Measurements from ENCODE around the gene PALD1. TPM values are rescaled to one million over a fixed set of nuclear protein-coding genes. Genes with fewer than 3 reads are reported as not detected.

PALD1 gene
- total RNA-seq, 4 donors from 2014 or later, result 5.4 to 10.9 (median 9.2) TPM

DNA sequence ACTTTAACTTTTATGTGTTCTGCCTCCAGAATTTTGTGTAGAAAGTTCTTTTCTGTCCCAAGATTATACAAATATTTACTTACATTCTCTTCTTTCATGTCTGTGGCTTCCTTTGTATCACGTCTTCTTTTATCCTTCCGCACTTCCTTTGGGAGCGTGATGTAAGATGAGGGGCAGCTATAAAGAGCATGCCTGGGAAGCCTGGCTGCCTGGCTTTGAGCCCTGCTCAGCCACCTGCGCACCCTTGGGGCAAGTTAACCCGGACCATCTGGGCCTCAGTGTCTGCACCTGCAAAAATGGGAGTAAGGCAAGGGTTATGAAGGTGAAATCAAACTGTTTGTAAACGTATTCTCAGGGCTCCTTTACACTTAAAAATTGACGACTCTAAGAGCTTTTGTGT lies 25.2 kb downstream of the PALD1 start:
- no peak overlapping the region for H3K27ac ChIP-seq
- no peak for TF ChIP-seq POLR2A (IDR thresholded peaks at IDR 0.05)
- TF ChIP-seq EP300 (IDR thresholded peaks at IDR 0.05), result no peak
- TF ChIP-seq, protein P1, sequence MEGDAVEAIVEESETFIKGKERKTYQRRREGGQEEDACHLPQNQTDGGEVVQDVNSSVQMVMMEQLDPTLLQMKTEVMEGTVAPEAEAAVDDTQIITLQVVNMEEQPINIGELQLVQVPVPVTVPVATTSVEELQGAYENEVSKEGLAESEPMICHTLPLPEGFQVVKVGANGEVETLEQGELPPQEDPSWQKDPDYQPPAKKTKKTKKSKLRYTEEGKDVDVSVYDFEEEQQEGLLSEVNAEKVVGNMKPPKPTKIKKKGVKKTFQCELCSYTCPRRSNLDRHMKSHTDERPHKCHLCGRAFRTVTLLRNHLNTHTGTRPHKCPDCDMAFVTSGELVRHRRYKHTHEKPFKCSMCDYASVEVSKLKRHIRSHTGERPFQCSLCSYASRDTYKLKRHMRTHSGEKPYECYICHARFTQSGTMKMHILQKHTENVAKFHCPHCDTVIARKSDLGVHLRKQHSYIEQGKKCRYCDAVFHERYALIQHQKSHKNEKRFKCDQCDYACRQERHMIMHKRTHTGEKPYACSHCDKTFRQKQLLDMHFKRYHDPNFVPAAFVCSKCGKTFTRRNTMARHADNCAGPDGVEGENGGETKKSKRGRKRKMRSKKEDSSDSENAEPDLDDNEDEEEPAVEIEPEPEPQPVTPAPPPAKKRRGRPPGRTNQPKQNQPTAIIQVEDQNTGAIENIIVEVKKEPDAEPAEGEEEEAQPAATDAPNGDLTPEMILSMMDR (IDR thresholded peaks at IDR 0.05), result no peak
- 56 to 63% methylated on average over 7 of the region's 7 CpGs for WGBS, 2 donors
- no peak overlapping the region for H3K4me3 ChIP-seq
- no peak for DNase-seq (ENCODE audit: low spot score in 2 of 2)
- H3K9me3 ChIP-seq, result no peaks in the 10 kb centered on the region
- H3K27me3 ChIP-seq, result no peaks in the 10 kb centered on the region
- H3K4me1 ChIP-seq, result peaks cover 0 to 32% (median 10%) of the 10 kb centered on the region in 4 donors
- no peaks in the 10 kb centered on the region for H3K36me3 ChIP-seq

DNA sequence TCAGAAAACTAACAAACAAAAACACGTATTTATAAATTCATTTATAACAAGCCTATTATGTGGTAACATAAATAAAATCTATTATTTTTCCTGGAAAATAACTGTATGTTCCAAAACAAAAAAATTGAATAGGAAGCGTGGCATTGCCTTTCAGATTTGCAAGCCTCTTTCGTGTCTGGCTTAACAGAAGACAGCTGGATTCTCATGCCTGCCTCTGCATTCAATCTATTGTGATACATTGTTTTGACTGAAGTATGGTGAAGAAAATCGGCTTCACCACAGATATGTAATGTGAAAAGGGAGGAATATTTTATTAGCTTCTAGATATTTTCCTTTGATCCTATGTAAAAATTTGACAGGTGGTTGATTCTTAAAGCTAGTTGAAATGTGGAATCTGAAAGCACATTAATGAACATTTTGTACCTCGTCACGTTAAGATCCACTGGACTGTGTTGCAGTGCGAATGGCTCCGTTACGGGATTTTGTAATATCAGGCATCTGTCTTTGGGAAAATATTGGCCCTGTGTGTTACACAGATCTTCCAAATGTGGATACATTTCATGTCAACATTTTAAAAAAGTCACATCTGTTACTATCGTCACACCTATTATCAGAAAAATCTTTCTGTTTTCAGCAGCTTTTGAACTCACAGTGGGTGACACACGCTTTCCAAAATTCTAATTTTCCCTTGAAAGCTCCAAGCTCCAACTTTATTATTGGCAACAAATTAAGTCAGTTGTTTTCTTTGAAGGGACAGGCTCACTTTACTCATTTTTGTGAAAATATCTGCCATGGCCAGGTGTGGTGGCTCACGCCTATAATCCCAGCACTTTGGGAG lies 26.2 kb downstream of the PALD1 start:
- Histone ChIP-seq H3K4me3 (no peak overlapping the region), H3K36me3 (no peaks in the 10 kb centered on the region), H3K9me3 (no peaks in the 10 kb centered on the region), H3K27me3 (no peaks in the 10 kb centered on the region), H3K4me1 (peaks cover 0 to 32% (median 13%) of the 10 kb centered on the region in 4 donors), H3K27ac (no peak overlapping the region)
- DNase-seq (ENCODE audit: low spot score in 2 of 2), result no peak
- 80 to 84% methylated on average over 12 of the region's 12 CpGs for WGBS, 2 donors
- TF ChIP-seq, protein P1 (IDR thresholded peaks at IDR 0.05), result no peak
- TF ChIP-seq POLR2A (IDR thresholded peaks at IDR 0.05) (no peak), EP300 (IDR thresholded peaks at IDR 0.05) (no peak)

DNA sequence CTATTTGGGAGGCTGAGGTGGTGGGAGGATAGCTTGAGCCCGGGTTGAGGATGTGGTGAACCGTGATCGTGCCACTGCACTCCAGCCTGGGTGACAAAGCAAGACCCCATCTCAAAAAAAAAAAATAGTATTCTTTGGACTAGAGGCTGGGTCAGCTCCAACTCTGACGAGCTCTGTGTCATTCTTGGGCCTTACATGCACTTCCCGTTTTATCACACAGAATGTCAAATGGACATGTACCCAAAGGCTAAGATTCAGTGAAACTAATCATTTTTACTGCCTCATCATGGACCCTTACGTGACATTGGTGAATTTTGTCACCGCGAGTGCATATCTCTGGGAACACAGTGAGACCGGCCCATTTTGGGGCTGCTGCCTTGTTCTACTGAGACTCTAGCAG lies 27.3 kb downstream of the PALD1 start:
- Histone ChIP-seq H3K9me3 (no peaks in the 10 kb centered on the region), H3K4me1 (peaks cover 0 to 32% (median 23%) of the 10 kb centered on the region in 4 donors), H3K27me3 (no peaks in the 10 kb centered on the region), H3K4me3 (no peak overlapping the region), H3K27ac (no peak overlapping the region), H3K36me3 (no peaks in the 10 kb centered on the region)
- DNase-seq (ENCODE audit: low spot score in 2 of 2), result no peak
- 89 to 92% methylated on average over 9 of the region's 9 CpGs for WGBS, 2 donors
- TF ChIP-seq, protein P1 (IDR thresholded peaks at IDR 0.05), result no peak
- TF ChIP-seq EP300 (IDR thresholded peaks at IDR 0.05) (no peak), POLR2A (IDR thresholded peaks at IDR 0.05) (no peak)

DNA sequence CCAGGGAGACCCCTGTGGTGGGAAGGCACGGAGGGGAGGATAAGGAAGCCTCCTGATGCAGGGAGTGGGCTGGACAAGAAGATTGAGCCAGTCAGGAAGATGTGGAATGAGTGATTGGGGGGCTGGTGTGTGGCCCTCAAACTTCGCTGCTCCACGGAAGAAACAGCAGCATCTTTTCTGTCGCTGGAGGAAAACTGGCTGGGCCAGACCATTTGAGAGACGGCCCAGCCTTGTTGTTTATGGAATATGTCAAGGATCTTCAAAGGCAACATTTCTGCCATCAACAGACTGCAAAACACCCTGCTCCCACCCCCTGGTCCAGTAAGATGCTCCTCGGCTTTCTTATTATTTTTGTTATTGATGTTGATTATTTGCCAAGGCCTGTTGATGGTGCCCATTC lies 29.4 kb downstream of the PALD1 start:
- H3K27ac ChIP-seq, result no peak overlapping the region
- no peaks in the 10 kb centered on the region for H3K27me3 ChIP-seq
- 84 to 89% methylated on average over 6 of the region's 6 CpGs for WGBS, 2 donors
- no peak for DNase-seq (ENCODE audit: low spot score in 2 of 2)
- H3K9me3 ChIP-seq, result no peaks in the 10 kb centered on the region
- no peaks in the 10 kb centered on the region for H3K36me3 ChIP-seq
- H3K4me1 ChIP-seq, result peaks cover 0 to 47% (median 37%) of the 10 kb centered on the region in 4 donors
- TF ChIP-seq, protein P1 (IDR thresholded peaks at IDR 0.05), result no peak
- TF ChIP-seq EP300 (IDR thresholded peaks at IDR 0.05) (no peak), POLR2A (IDR thresholded peaks at IDR 0.05) (no peak)
- H3K4me3 ChIP-seq, result no peak overlapping the region

Measured in tibial nerve (tissue), 4 donors.